B cell (primary cell): ENCODE data around the gene SNTB2. TPM values are rescaled to one million over a fixed set of nuclear protein-coding genes. Genes with fewer than 3 reads are reported as not detected.

ENCODE experiments used
- ATAC-seq: fragments of 200-7000 bp; cut with Tn5 transposase; one replicate; pipeline ENCODE4 v1.10.0; 2021; ENCODE audit warnings: low read depth, mild to moderate bottlenecking, moderate number of reproducible peaks, moderate library complexity
- CTCF ChIA-PET: fragments of 350-600 bp; sonication (Branson Sonifier 250); formaldehyde crosslinking; loops from one replicate; lab custom pipeline; 2021; ENCODE audit warnings: antibody characterized with exemption, inconsistent platforms; lab: Charles Lee
- POLR2A ChIA-PET: fragments of 350-600 bp; sonication (Branson Sonifier 250); formaldehyde crosslinking; loops from one replicate; lab custom pipeline; 2021; ENCODE audit warnings: antibody characterized with exemption; lab: Charles Lee
- DNase-seq: peaks from one replicate; pipeline ENCODE4 v3.0.0; 2013
- H2AFZ ChIP-seq: 2 replicates; pipeline ENCODE4 v1.6.1; 2012; ENCODE audit warnings: mild to moderate bottlenecking, low read depth, low read length; ENCODE audit not compliant: insufficient read depth, poor library complexity, severe bottlenecking
- H3K27ac ChIP-seq, 2 donors: 1 replicate in 1 of 2; 2 replicates in 1 of 2; pipeline ENCODE4 v1.5.1; 2012 to 2013; ENCODE audit warnings: low read length in 2 of 2, mild to moderate bottlenecking in 2 of 2, moderate library complexity in 1 of 2
- H3K27me3 ChIP-seq, 4 experiments: fragments of 200-600 bp in 1 of 4; sonication (generic) in 1 of 4; replicated peaks in 1 of 4; 1 replicate in 2 of 4; 2 replicates in 2 of 4; pipeline versions ENCODE4 v1.6.1 to v1.7.0; 2013 to 2016; ENCODE audit warnings: low read length in 3 of 4, mild to moderate bottlenecking in 2 of 4, mixed read lengths in 1 of 4, moderate library complexity in 1 of 4; ENCODE audit not compliant: insufficient read depth in 4 of 4, control insufficient read depth in 3 of 4; ENCODE audit errors: control extremely low read depth in 1 of 4
- H3K36me3 ChIP-seq, 2 experiments: replicated peaks in 1 of 2; 1 replicate in 1 of 2; 2 replicates in 1 of 2; pipeline versions ENCODE4 v1.6.1 to v1.7.1; 2013; ENCODE audit warnings: low read length in 1 of 2; ENCODE audit not compliant: insufficient read depth in 2 of 2, control insufficient read depth in 1 of 2; ENCODE audit errors: control extremely low read depth in 1 of 2, extremely low read depth in 1 of 2
- H3K4me1 ChIP-seq, 2 donors: fragments of 200-600 bp in 1 of 2; sonication (generic) in 1 of 2; 1 replicate in 1 of 2; 2 replicates in 1 of 2; pipeline versions ENCODE4 v1.5.1 to v1.6.1; 2013 to 2017; ENCODE audit warnings: low read length in 2 of 2; ENCODE audit not compliant: control insufficient read depth in 2 of 2, insufficient read depth in 2 of 2
- H3K4me2 ChIP-seq: replicated peaks from 2 replicates; pipeline ENCODE3; 2012; ENCODE audit warnings: mild to moderate bottlenecking, low read depth, low read length; ENCODE audit not compliant: poor library complexity, severe bottlenecking
- H3K4me3 ChIP-seq, 5 experiments: fragments of 200-600 bp in 1 of 5; sonication (generic) in 1 of 5; 1 replicate in 3 of 5; 2 replicates in 2 of 5; pipeline versions ENCODE4 v1.5.1 to v1.7.0; 2011 to 2016; ENCODE audit warnings: low read length in 4 of 5, mild to moderate bottlenecking in 4 of 5, low read depth in 2 of 5, control low read depth in 1 of 5, moderate library complexity in 1 of 5; ENCODE audit not compliant: insufficient read depth in 1 of 5; ENCODE audit errors: control extremely low read depth in 1 of 5, extremely low read depth in 1 of 5
- H3K79me2 ChIP-seq: fragments of 200-600 bp; sonication (generic); one replicate; pipeline ENCODE4 v1.6.0; 2016; ENCODE audit warnings: low read length; ENCODE audit not compliant: control insufficient read depth, insufficient read depth
- H3K9ac ChIP-seq: fragments of 200-600 bp; sonication (generic); 2 replicates; pipeline ENCODE4 v1.6.1; 2017; ENCODE audit warnings: mild to moderate bottlenecking, low read length, moderate library complexity
- H3K9me3 ChIP-seq, 3 donors: one replicate each; pipeline versions ENCODE4 v1.6.1 to v1.7.1; 2013; ENCODE audit warnings: low read length in 2 of 3; ENCODE audit not compliant: control insufficient read depth in 2 of 3, insufficient read depth in 1 of 3; ENCODE audit errors: control extremely low read depth in 1 of 3
- H4K20me1 ChIP-seq: 2 replicates; pipeline ENCODE4 v1.6.0; 2012; ENCODE audit warnings: mild to moderate bottlenecking, low read length; ENCODE audit not compliant: insufficient read depth, control insufficient read depth, poor library complexity, severe bottlenecking
- H3K27ac Mint-ChIP-seq: one replicate; pipeline ENCODE4 v1.8.0; 2021; ENCODE audit warnings: mixed read lengths
- H3K27me3 Mint-ChIP-seq: one replicate; pipeline ENCODE4 v1.8.0; 2021; ENCODE audit warnings: mixed read lengths
- H3K4me1 Mint-ChIP-seq: one replicate; pipeline ENCODE4 v1.8.0; 2021; ENCODE audit warnings: mixed read lengths
- H3K4me3 Mint-ChIP-seq: one replicate; pipeline ENCODE4 v1.8.0; 2021; ENCODE audit warnings: mixed read lengths
- H3K9me3 Mint-ChIP-seq: one replicate; pipeline ENCODE4 v1.8.0; 2022; ENCODE audit warnings: mixed read lengths; ENCODE audit not compliant: insufficient read depth
- EZH2 ChIP-seq: IDR thresholded peaks from 2 replicates; pipeline ENCODE4 v1.6.1; 2012; ENCODE audit warnings: borderline replicate concordance, low read depth, mild to moderate bottlenecking, moderate library complexity, low read length; ENCODE audit not compliant: insufficient read depth, poor library complexity, severe bottlenecking
- WGBS: methylation state at CpG from one replicate; pipeline ENCODE4 v1.1.5; 2013; ENCODE audit warnings: missing lambda C conversion rate; ENCODE audit not compliant: insufficient coverage; 5-methylcytosine and 5-hydroxymethylcytosine counted together
- intact Hi-C: fragments of 100-400 bp; cut with micrococcal nuclease; formaldehyde crosslinking; loops from one replicate; pipeline ENCODE4 v1.10.0; 2022
- polyA plus RNA-seq: library from polyadenylated mRNA; depleted of rRNA; stranded (reverse); fragments of >200 nt; gene quantifications from 2 replicates; pipeline ENCODE4 v1.2.3, GENCODE V29; 2012
- total RNA-seq, 2 donors: library from RNA; stranded (reverse); fragments of 120-200 nt in 1 of 2; gene quantifications; 1 replicate in 1 of 2; 2 replicates in 1 of 2; pipeline versions ENCODE4 v1.2.3 to v1.2.4, GENCODE V29; 2013 to 2022
- TF ChIP-seq, protein P1 (sequence below): fragments of 200-600 bp; IDR thresholded peaks from one replicate; pipeline ENCODE4 v1.8.0; 2022; ENCODE audit warnings: antibody characterized with exemption, mild to moderate bottlenecking

SNTB2 gene
- total and polyA plus RNA-seq, 2 donors (not counting 1 experiment from before 2014, with no cell fraction given): 3.8 to 16.2 TPM

DNA sequence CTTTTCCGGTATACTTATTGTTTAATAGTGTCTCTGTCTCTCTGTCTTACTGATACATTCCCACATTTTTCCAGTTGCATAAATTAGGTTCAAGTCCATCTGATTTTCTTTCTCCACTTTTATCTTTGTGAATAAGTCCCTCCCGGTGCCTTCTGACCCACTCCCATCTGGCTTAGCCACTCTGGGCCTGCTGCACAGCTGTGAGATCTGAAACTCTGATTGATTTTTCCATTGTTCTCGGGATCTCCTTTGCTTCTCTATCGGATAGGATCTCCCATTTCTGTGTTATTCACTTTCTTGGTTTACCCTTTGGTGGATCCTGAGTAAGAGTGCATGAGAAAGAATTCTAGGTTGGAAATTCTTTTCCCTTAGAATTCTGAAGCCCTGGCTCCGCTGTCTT is 46.0 kb upstream of the SNTB2 start:
- 100% methylated on average over 2 of the region's 5 CpGs for WGBS
- no peak overlapping the region for H3K4me3 Mint-ChIP-seq
- H3K36me3 ChIP-seq: peaks cover 5 to 78% of the 10 kb centered on the region in 2 experiments

DNA sequence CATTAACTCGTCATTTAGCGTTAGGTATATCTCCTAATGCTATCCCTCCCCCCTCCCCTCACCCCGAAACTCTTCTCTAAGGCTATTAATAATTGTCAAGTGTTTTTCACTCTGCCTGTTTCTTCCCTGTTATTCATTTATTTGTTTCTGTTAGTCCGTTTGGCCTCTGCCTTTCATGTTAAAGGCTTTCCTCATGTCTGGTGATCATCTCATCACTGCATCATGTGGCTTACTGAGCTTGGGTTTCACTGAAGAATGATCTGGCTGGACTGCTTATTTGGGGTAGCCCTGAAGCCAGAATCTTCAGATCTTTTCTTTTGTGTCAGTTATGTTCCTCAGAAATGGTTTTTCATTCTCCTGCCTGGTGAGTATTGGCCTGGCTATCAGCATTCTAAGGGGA is 45.0 kb upstream of the SNTB2 start:
- CTCF ChIA-PET: interaction anchor here (1.1 kb wide), 1 partner anchor 146 kb away, joined by 3 read pairs; no protein-coding TSS in a partner anchor

More for the DNA sequence above, 46.0 kb upstream of the SNTB2 start:
- no peaks in the 10 kb centered on the region for H3K4me1 ChIP-seq
- ChIA-PET POLR2A (no interaction called here), CTCF (interaction anchor here (0.9 to 1.4 kb wide), 2 partner anchors 9 to 17 kb away, joined by 4 to 5 read pairs; no protein-coding TSS in a partner anchor)
- H3K27me3 ChIP-seq: no peaks in the 10 kb centered on the region
- no peak for TF ChIP-seq EZH2
- TF ChIP-seq, protein P1, sequence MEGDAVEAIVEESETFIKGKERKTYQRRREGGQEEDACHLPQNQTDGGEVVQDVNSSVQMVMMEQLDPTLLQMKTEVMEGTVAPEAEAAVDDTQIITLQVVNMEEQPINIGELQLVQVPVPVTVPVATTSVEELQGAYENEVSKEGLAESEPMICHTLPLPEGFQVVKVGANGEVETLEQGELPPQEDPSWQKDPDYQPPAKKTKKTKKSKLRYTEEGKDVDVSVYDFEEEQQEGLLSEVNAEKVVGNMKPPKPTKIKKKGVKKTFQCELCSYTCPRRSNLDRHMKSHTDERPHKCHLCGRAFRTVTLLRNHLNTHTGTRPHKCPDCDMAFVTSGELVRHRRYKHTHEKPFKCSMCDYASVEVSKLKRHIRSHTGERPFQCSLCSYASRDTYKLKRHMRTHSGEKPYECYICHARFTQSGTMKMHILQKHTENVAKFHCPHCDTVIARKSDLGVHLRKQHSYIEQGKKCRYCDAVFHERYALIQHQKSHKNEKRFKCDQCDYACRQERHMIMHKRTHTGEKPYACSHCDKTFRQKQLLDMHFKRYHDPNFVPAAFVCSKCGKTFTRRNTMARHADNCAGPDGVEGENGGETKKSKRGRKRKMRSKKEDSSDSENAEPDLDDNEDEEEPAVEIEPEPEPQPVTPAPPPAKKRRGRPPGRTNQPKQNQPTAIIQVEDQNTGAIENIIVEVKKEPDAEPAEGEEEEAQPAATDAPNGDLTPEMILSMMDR: no peak
- intact Hi-C loops: no loop called here
- H3K27ac ChIP-seq: no peak overlapping the region
- H2AFZ ChIP-seq: no peak overlapping the region
- no peaks in the 10 kb centered on the region for H3K9me3 Mint-ChIP-seq
- no peaks in the 10 kb centered on the region for H4K20me1 ChIP-seq
- H3K27ac Mint-ChIP-seq: no peak overlapping the region
- H3K4me2 ChIP-seq: no peak overlapping the region
- H3K4me1 Mint-ChIP-seq: no peaks in the 10 kb centered on the region
- peaks cover 37% of the 10 kb centered on the region for H3K79me2 ChIP-seq
- ATAC-seq: no peak
- no peaks in the 10 kb centered on the region for H3K27me3 Mint-ChIP-seq
- no peaks in the 10 kb centered on the region for H3K9me3 ChIP-seq
- no peak for DNase-seq
- H3K4me3 ChIP-seq: no peak overlapping the region
- no peak overlapping the region for H3K9ac ChIP-seq

More for the DNA sequence above, 45.0 kb upstream of the SNTB2 start:
- POLR2A ChIA-PET: no interaction called here
- no peak for DNase-seq
- Histone ChIP-seq H3K9me3 (no peaks in the 10 kb centered on the region), H3K4me1 (no peaks in the 10 kb centered on the region), H3K4me2 (no peak overlapping the region), H3K9ac (no peak overlapping the region), H3K27ac (no peak overlapping the region), H3K27me3 (no peaks in the 10 kb centered on the region), H3K36me3 (peaks cover 5 to 75% of the 10 kb centered on the region in 2 experiments), H3K79me2 (peaks cover 32% of the 10 kb centered on the region), H3K4me3 (no peak overlapping the region), H2AFZ (no peak overlapping the region), H4K20me1 (no peaks in the 10 kb centered on the region)
- WGBS: 83% methylated on average over 1 of the region's 4 CpGs
- intact Hi-C loops: no loop called here
- Mint-ChIP-seq H3K4me1 (no peaks in the 10 kb centered on the region), H3K27me3 (no peaks in the 10 kb centered on the region), H3K27ac (no peak overlapping the region), H3K9me3 (no peaks in the 10 kb centered on the region), H3K4me3 (no peak overlapping the region)
- TF ChIP-seq, protein P1: no peak
- TF ChIP-seq EZH2: no peak
- ATAC-seq: no peak
